ENCODE data around the gene USP40. TPM values are rescaled to one million over a fixed set of nuclear protein-coding genes. Genes with fewer than 3 reads are reported as not detected.

USP40 gene
- total RNA-seq, 1 donor from 2014 or later, result 20.9 TPM

GRCh38 chr2:233462826-233463470 lies 103.6 kb downstream of the USP40 start:
- Histone ChIP-seq H3K27me3 (ENCODE audit: control insufficient read depth in 3 of 3, insufficient read depth in 3 of 3, low read length in 3 of 3) (no peaks in the 10 kb centered on the region), H3K36me3 (ENCODE audit: control insufficient read depth in 3 of 3, insufficient read depth in 3 of 3, low read length in 3 of 3) (peaks cover 78 to 90% (median 79%) of the 10 kb centered on the region in 3 donors), H3K4me3 (ENCODE audit: low read length in 3 of 3) (no peak overlapping the region), H3K9ac (ENCODE audit: low read depth in 1 of 3, low read length in 3 of 3) (no peak overlapping the region), H3K4me1 (ENCODE audit: control insufficient read depth in 3 of 3, insufficient read depth in 3 of 3, low read length in 3 of 3) (peaks cover 12 to 21% (median 14%) of the 10 kb centered on the region in 3 donors), H3K27ac (ENCODE audit: low read depth, low read length) (no peak overlapping the region), H3K9me3 (ENCODE audit: control insufficient read depth in 3 of 3, low read length in 3 of 3) (no peaks in the 10 kb centered on the region)

GRCh38 chr2:233462202-233462785 lies 104.3 kb downstream of the USP40 start:
- peaks cover 78 to 90% (median 80%) of the 10 kb centered on the region in 3 donors for H3K36me3 ChIP-seq (ENCODE audit: control insufficient read depth in 3 of 3, insufficient read depth in 3 of 3, low read length in 3 of 3)
- H3K4me3 ChIP-seq (ENCODE audit: low read length in 3 of 3), result no peak overlapping the region
- no peaks in the 10 kb centered on the region for H3K27me3 ChIP-seq (ENCODE audit: control insufficient read depth in 3 of 3, insufficient read depth in 3 of 3, low read length in 3 of 3)
- H3K9ac ChIP-seq (ENCODE audit: low read depth in 1 of 3, low read length in 3 of 3), result no peak overlapping the region
- no peak overlapping the region for H3K27ac ChIP-seq (ENCODE audit: low read depth, low read length)
- peaks cover 12 to 21% (median 14%) of the 10 kb centered on the region in 3 donors for H3K4me1 ChIP-seq (ENCODE audit: control insufficient read depth in 3 of 3, insufficient read depth in 3 of 3, low read length in 3 of 3)
- H3K9me3 ChIP-seq (ENCODE audit: control insufficient read depth in 3 of 3, low read length in 3 of 3), result no peaks in the 10 kb centered on the region

GRCh38 chr2:233461481-233461891 lies 105.1 kb downstream of the USP40 start:
- H3K4me1 ChIP-seq (ENCODE audit: control insufficient read depth in 3 of 3, insufficient read depth in 3 of 3, low read length in 3 of 3), result peaks cover 12 to 21% (median 14%) of the 10 kb centered on the region in 3 donors
- no peak overlapping the region for H3K9ac ChIP-seq (ENCODE audit: low read depth in 1 of 3, low read length in 3 of 3)
- no peaks in the 10 kb centered on the region for H3K27me3 ChIP-seq (ENCODE audit: control insufficient read depth in 3 of 3, insufficient read depth in 3 of 3, low read length in 3 of 3)
- no peak overlapping the region for H3K27ac ChIP-seq (ENCODE audit: low read depth, low read length)
- H3K9me3 ChIP-seq (ENCODE audit: control insufficient read depth in 3 of 3, low read length in 3 of 3), result no peaks in the 10 kb centered on the region
- peaks cover 79 to 89% (median 81%) of the 10 kb centered on the region in 3 donors for H3K36me3 ChIP-seq (ENCODE audit: control insufficient read depth in 3 of 3, insufficient read depth in 3 of 3, low read length in 3 of 3)
- H3K4me3 ChIP-seq (ENCODE audit: low read length in 3 of 3), result no peak overlapping the region

- Histone ChIP-seq H3K27ac (ENCODE audit: low read depth, low read length) (peak overlapping the region; percentile 34), H3K4me3 (ENCODE audit: low read length in 3 of 3) (no peak overlapping the region), H3K9ac (ENCODE audit: low read depth in 1 of 3, low read length in 3 of 3) (peak overlapping the region in 1 of 3 donors; percentile 16), H3K4me1 (ENCODE audit: control insufficient read depth in 3 of 3, insufficient read depth in 3 of 3, low read length in 3 of 3) (peaks cover 12 to 21% (median 14%) of the 10 kb centered on the region in 3 donors), H3K27me3 (ENCODE audit: control insufficient read depth in 3 of 3, insufficient read depth in 3 of 3, low read length in 3 of 3) (no peaks in the 10 kb centered on the region), H3K36me3 (ENCODE audit: control insufficient read depth in 3 of 3, insufficient read depth in 3 of 3, low read length in 3 of 3) (peaks cover 79 to 88% (median 82%) of the 10 kb centered on the region in 3 donors), H3K9me3 (ENCODE audit: control insufficient read depth in 3 of 3, low read length in 3 of 3) (no peaks in the 10 kb centered on the region)
These were observed 105.7 kb downstream of the USP40 start for GRCh38 chr2:233460726-233461441.

- H3K4me1 ChIP-seq (ENCODE audit: control insufficient read depth in 3 of 3, insufficient read depth in 3 of 3, low read length in 3 of 3), result peaks cover 12 to 21% (median 14%) of the 10 kb centered on the region in 3 donors
- no peaks in the 10 kb centered on the region for H3K27me3 ChIP-seq (ENCODE audit: control insufficient read depth in 3 of 3, insufficient read depth in 3 of 3, low read length in 3 of 3)
- no peak overlapping the region for H3K9ac ChIP-seq (ENCODE audit: low read depth in 1 of 3, low read length in 3 of 3)
- H3K9me3 ChIP-seq (ENCODE audit: control insufficient read depth in 3 of 3, low read length in 3 of 3), result no peaks in the 10 kb centered on the region
- no peak overlapping the region for H3K27ac ChIP-seq (ENCODE audit: low read depth, low read length)
- H3K36me3 ChIP-seq (ENCODE audit: control insufficient read depth in 3 of 3, insufficient read depth in 3 of 3, low read length in 3 of 3), result peaks cover 84 to 89% (median 87%) of the 10 kb centered on the region in 3 donors
- H3K4me3 ChIP-seq (ENCODE audit: low read length in 3 of 3), result no peak overlapping the region
These were observed 107.2 kb downstream of the USP40 start for GRCh38 chr2:233459426-233459825.

- Histone ChIP-seq H3K36me3 (ENCODE audit: control insufficient read depth in 3 of 3, insufficient read depth in 3 of 3, low read length in 3 of 3) (peaks cover 84 to 89% (median 85%) of the 10 kb centered on the region in 3 donors), H3K4me1 (ENCODE audit: control insufficient read depth in 3 of 3, insufficient read depth in 3 of 3, low read length in 3 of 3) (peaks cover 12 to 21% (median 14%) of the 10 kb centered on the region in 3 donors), H3K27ac (ENCODE audit: low read depth, low read length) (no peak overlapping the region)
These were observed 107.8 kb downstream of the USP40 start for GRCh38 chr2:233458826-233459225.

GRCh38 chr2:233458031-233458610 lies 108.5 kb downstream of the USP40 start:
- no peaks in the 10 kb centered on the region for H3K27me3 ChIP-seq (ENCODE audit: control insufficient read depth in 3 of 3, insufficient read depth in 3 of 3, low read length in 3 of 3)
- peaks cover 12 to 21% (median 14%) of the 10 kb centered on the region in 3 donors for H3K4me1 ChIP-seq (ENCODE audit: control insufficient read depth in 3 of 3, insufficient read depth in 3 of 3, low read length in 3 of 3)
- H3K9me3 ChIP-seq (ENCODE audit: control insufficient read depth in 3 of 3, low read length in 3 of 3), result no peaks in the 10 kb centered on the region
- peaks cover 84 to 89% (median 85%) of the 10 kb centered on the region in 3 donors for H3K36me3 ChIP-seq (ENCODE audit: control insufficient read depth in 3 of 3, insufficient read depth in 3 of 3, low read length in 3 of 3)
- H3K9ac ChIP-seq (ENCODE audit: low read depth in 1 of 3, low read length in 3 of 3), result no peak overlapping the region
- no peak overlapping the region for H3K4me3 ChIP-seq (ENCODE audit: low read length in 3 of 3)
- no peak overlapping the region for H3K27ac ChIP-seq (ENCODE audit: low read depth, low read length)

More at GRCh38 chr2:233458826-233459225, 107.8 kb downstream of the USP40 start:
- H3K9me3 ChIP-seq (ENCODE audit: control insufficient read depth in 3 of 3, low read length in 3 of 3), result no peaks in the 10 kb centered on the region
- peak overlapping the region in 1 of 3 donors; percentile 33 for H3K9ac ChIP-seq (ENCODE audit: low read depth in 1 of 3, low read length in 3 of 3)
- no peak overlapping the region for H3K4me3 ChIP-seq (ENCODE audit: low read length in 3 of 3)
- H3K27me3 ChIP-seq (ENCODE audit: control insufficient read depth in 3 of 3, insufficient read depth in 3 of 3, low read length in 3 of 3), result no peaks in the 10 kb centered on the region

GRCh38 chr2:233457356-233457755 lies 109.2 kb downstream of the USP40 start:
- Histone ChIP-seq H3K9ac (ENCODE audit: low read depth in 1 of 3, low read length in 3 of 3) (peak overlapping the region in 1 of 3 donors; percentile 33), H3K9me3 (ENCODE audit: control insufficient read depth in 3 of 3, low read length in 3 of 3) (no peaks in the 10 kb centered on the region), H3K4me3 (ENCODE audit: low read length in 3 of 3) (no peak overlapping the region), H3K27ac (ENCODE audit: low read depth, low read length) (no peak overlapping the region), H3K27me3 (ENCODE audit: control insufficient read depth in 3 of 3, insufficient read depth in 3 of 3, low read length in 3 of 3) (no peaks in the 10 kb centered on the region), H3K36me3 (ENCODE audit: control insufficient read depth in 3 of 3, insufficient read depth in 3 of 3, low read length in 3 of 3) (peaks cover 84 to 89% (median 85%) of the 10 kb centered on the region in 3 donors), H3K4me1 (ENCODE audit: control insufficient read depth in 3 of 3, insufficient read depth in 3 of 3, low read length in 3 of 3) (peaks cover 12 to 21% (median 14%) of the 10 kb centered on the region in 3 donors)

- peaks cover 84 to 89% (median 85%) of the 10 kb centered on the region in 3 donors for H3K36me3 ChIP-seq (ENCODE audit: control insufficient read depth in 3 of 3, insufficient read depth in 3 of 3, low read length in 3 of 3)
- H3K9ac ChIP-seq (ENCODE audit: low read depth in 1 of 3, low read length in 3 of 3), result no peak overlapping the region
- H3K27ac ChIP-seq (ENCODE audit: low read depth, low read length), result no peak overlapping the region
- H3K27me3 ChIP-seq (ENCODE audit: control insufficient read depth in 3 of 3, insufficient read depth in 3 of 3, low read length in 3 of 3), result no peaks in the 10 kb centered on the region
- no peaks in the 10 kb centered on the region for H3K9me3 ChIP-seq (ENCODE audit: control insufficient read depth in 3 of 3, low read length in 3 of 3)
- H3K4me3 ChIP-seq (ENCODE audit: low read length in 3 of 3), result no peak overlapping the region
- H3K4me1 ChIP-seq (ENCODE audit: control insufficient read depth in 3 of 3, insufficient read depth in 3 of 3, low read length in 3 of 3), result peaks cover 11 to 21% (median 14%) of the 10 kb centered on the region in 3 donors
These were observed 109.6 kb downstream of the USP40 start for GRCh38 chr2:233456934-233457333.

Data from skeletal muscle tissue (tissue), 4 donors.